GM12878 (cell line): Measurements from ENCODE around the gene SMARCE1. TPM values are rescaled to one million over a fixed set of nuclear protein-coding genes. Genes with fewer than 3 reads are reported as not detected.

Experiments used
- ATAC-seq: fragments of 200-7000 bp; cut with Tn5 transposase; 3 replicates; pipeline ENCODE4 v1.9.1; 2020; ENCODE audit warnings: mild to moderate bottlenecking, moderate library complexity
- BruUV-seq: library from RNA; stranded (reverse); fragments of 400-500 nt; replicated peaks from 2 replicates; lab custom pipeline; 2021; lab: Mats Ljungman, UMichigan
- CTCF ChIA-PET: fragments of 300-600 bp; sonication (Branson Sonifier 250); formaldehyde crosslinking; extraction: SDS; loops from one replicate; lab custom pipeline; 2021; ENCODE audit warnings: inconsistent platforms; lab: Yijun Ruan, JAX
- POLR2A ChIA-PET: fragments of 350-600 bp; formaldehyde crosslinking; extraction: SDS; loops from one replicate; lab custom pipeline; 2021; ENCODE audit warnings: inconsistent platforms; lab: Charles Lee
- RAD21 ChIA-PET: fragments of 300-600 bp; sonication (Branson Sonifier 250); formaldehyde crosslinking; loops from one replicate; lab custom pipeline; 2023; ENCODE audit warnings: antibody characterized with exemption; ENCODE audit not compliant: unreplicated experiment; lab: Charles Lee
- SMC1A ChIA-PET: fragments of 300-600 bp; sonication (Branson Sonifier 250); formaldehyde crosslinking; loops from one replicate; lab custom pipeline; 2023; ENCODE audit not compliant: unreplicated experiment, uncharacterized antibody; lab: Charles Lee
- DNase-seq: peaks from one replicate; pipeline ENCODE4 v3.0.0-alpha.2; 2011; ENCODE audit warnings: low read depth, low spot score
- FAIRE-seq: peaks from 3 replicates; lab custom pipeline; 2011; peaks lifted over from hg19 to GRCh38; lab: Jason Lieb, UNC
- H2AFZ ChIP-seq: 2 replicates; pipeline ENCODE4 v1.6.0; 2011; ENCODE audit warnings: low read depth, low read length, control low read depth; ENCODE audit not compliant: control insufficient read depth
- H3K27ac ChIP-seq: 2 replicates; pipeline ENCODE4 v1.5.1; 2011; ENCODE audit warnings: control low read depth; ENCODE audit not compliant: control insufficient read depth, insufficient read depth
- H3K27me3 ChIP-seq, 2 experiments: replicated peaks in 1 of 2; 2 replicates each; pipeline versions ENCODE4 v1.6.0 to v1.6.1; 2011; ENCODE audit warnings: low read length in 1 of 2; ENCODE audit not compliant: control insufficient read depth in 2 of 2, insufficient read depth in 2 of 2
- H3K36me3 ChIP-seq, 2 experiments: 2 replicates each; pipeline ENCODE4 v1.5.1; 2011; ENCODE audit warnings: low read length in 1 of 2; ENCODE audit not compliant: control insufficient read depth in 2 of 2, insufficient read depth in 2 of 2
- H3K4me1 ChIP-seq: 2 replicates; pipeline ENCODE4 v1.6.1; 2011; ENCODE audit warnings: mild to moderate bottlenecking, low read length, moderate library complexity, mixed read lengths; ENCODE audit not compliant: control insufficient read depth, insufficient read depth
- H3K4me2 ChIP-seq: 2 replicates; pipeline ENCODE4 v1.6.0; 2011; ENCODE audit warnings: control low read depth; ENCODE audit not compliant: control insufficient read depth, insufficient read depth
- H3K4me3 ChIP-seq: fragments of 200-600 bp; sonication (generic); 2 replicates; pipeline ENCODE4 v1.5.1; 2016
- H3K79me2 ChIP-seq: 2 replicates; pipeline ENCODE4 v1.6.0; 2011; ENCODE audit warnings: low read length; ENCODE audit not compliant: control insufficient read depth, insufficient read depth
- H3K9ac ChIP-seq: 2 replicates; pipeline ENCODE4 v1.8.0; 2011; ENCODE audit warnings: low read length, control low read depth, mixed read lengths; ENCODE audit not compliant: control insufficient read depth, insufficient read depth
- H3K9me3 ChIP-seq: replicated peaks from 3 replicates; pipeline ENCODE4 v1.5.1; 2011; ENCODE audit warnings: mild to moderate bottlenecking, low read length; ENCODE audit not compliant: control insufficient read depth, insufficient read depth
- H4K20me1 ChIP-seq: 2 replicates; pipeline ENCODE4 v1.6.0; 2011; ENCODE audit not compliant: control insufficient read depth, insufficient read depth
- E2F4 ChIP-seq: IDR thresholded peaks from 2 replicates; pipeline ENCODE4 v1.6.1; 2012; ENCODE audit warnings: low read depth, low read length, improper control_type of control experiment
- WGBS: methylation state at CpG from one replicate; pipeline ENCODE4 v1.1.6; 2016; ENCODE audit warnings: low lambda C conversion rate; ENCODE audit not compliant: insufficient replicate concordance, insufficient coverage; ENCODE audit errors: missing lambda C conversion rate; 5-methylcytosine and 5-hydroxymethylcytosine counted together
- in situ Hi-C: fragments of 300-500 bp; cut with MboI; formaldehyde crosslinking; loops from 9 replicates; pipeline ENCODE4 v1.14.3; 2018; ENCODE audit warnings: mixed read lengths
- intact Hi-C: fragments of 100-400 bp; cut with micrococcal nuclease; formaldehyde crosslinking; loops from one replicate; pipeline ENCODE4 v1.14.2; 2022; ENCODE audit not compliant: unreplicated experiment
- polyA plus RNA-seq, 11 experiments: library from polyadenylated mRNA; depleted of rRNA in 4 of 11; unstranded in 6 of 11; stranded (reverse) in 5 of 11; fragments of >200 nt; fragmentation: Nextera tagmentation in 4 of 11; fragmentation: Illumina TruSeq in 1 of 11; extraction: Ambion mirVana in 4 of 11; extraction: Trizol in 1 of 11; gene quantifications; 1 replicate in 1 of 11; 2 replicates in 10 of 11; pipeline versions ENCODE4 v1.2.1 to v1.2.3, GENCODE V29; 2011 to 2016; ENCODE audit warnings: inconsistent platforms in 2 of 11, missing spikeins in 2 of 11, low read depth in 1 of 11
- total RNA-seq, 4 experiments: library from RNA; depleted of rRNA in 3 of 4; stranded (reverse); fragments of >200 nt in 3 of 4; fragmentation: Illumina TruSeq in 1 of 4; extraction: Trizol in 1 of 4; gene quantifications; 2 replicates each; pipeline versions ENCODE4 v1.2.1 to v1.2.3, GENCODE V29; 2013 to 2021
- TF ChIP-seq, protein P1 (sequence below): fragments of 450-650 bp; IDR thresholded peaks from 2 replicates; pipeline ENCODE4 v1.6.1; 2016; ENCODE audit warnings: mild to moderate bottlenecking

Gene SMARCE1
- total and polyA plus RNA-seq, 10 of the 15 experiments (the other 5 are each of a cell fraction or from before 2014, with no cell fraction given) = 87.9 to 191 (median 132) TPM

GRCh38 chr17:40611840-40612474, 35.7 kb downstream of the SMARCE1 start:
- no peaks in the 10 kb centered on the region for H4K20me1 ChIP-seq
- POLR2A ChIA-PET = interaction anchor here (0.5 to 7.9 kb wide), 5 partner anchors 9 to 1969 kb away, joined by 3 to 117 read pairs (median 6); partner anchors contain the start of gene CCR7
- no peaks in the 10 kb centered on the region for H3K79me2 ChIP-seq
- CTCF ChIA-PET = interaction anchor here (0.6 to 11.9 kb wide), 4 partner anchors 8 to 169 kb away, joined by 3 to 193 read pairs (median 136); no protein-coding TSS in a partner anchor
- ATAC-seq (no peak), DNase-seq (no peak), FAIRE-seq (no peak)
- 70% methylated on average over 7 of the region's 7 CpGs for WGBS
- H3K4me1 ChIP-seq = peaks cover 30% of the 10 kb centered on the region
- no peaks in the 10 kb centered on the region for H3K9me3 ChIP-seq
- no peaks in the 10 kb centered on the region for H3K27me3 ChIP-seq
- no peak for TF ChIP-seq E2F4
- TF ChIP-seq, protein P1, sequence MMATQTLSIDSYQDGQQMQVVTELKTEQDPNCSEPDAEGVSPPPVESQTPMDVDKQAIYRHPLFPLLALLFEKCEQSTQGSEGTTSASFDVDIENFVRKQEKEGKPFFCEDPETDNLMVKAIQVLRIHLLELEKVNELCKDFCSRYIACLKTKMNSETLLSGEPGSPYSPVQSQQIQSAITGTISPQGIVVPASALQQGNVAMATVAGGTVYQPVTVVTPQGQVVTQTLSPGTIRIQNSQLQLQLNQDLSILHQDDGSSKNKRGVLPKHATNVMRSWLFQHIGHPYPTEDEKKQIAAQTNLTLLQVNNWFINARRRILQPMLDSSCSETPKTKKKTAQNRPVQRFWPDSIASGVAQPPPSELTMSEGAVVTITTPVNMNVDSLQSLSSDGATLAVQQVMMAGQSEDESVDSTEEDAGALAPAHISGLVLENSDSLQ = peak; percentile 47; the same call in 1 of the 2 replicates
- H3K27ac ChIP-seq = no peak overlapping the region
- no peak overlapping the region for H3K4me2 ChIP-seq
- RAD21 ChIA-PET = interaction anchor here (0.9 to 7.9 kb wide), 7 partner anchors 8 to 69 kb away, joined by 3 to 229 read pairs (median 4); partner anchors contain the start of gene CCR7
- intact Hi-C loops = no loop called here
- no peak overlapping the region for H2AFZ ChIP-seq
- SMC1A ChIA-PET = interaction anchor here (1.1 to 5.1 kb wide), 7 partner anchors 8 to 79 kb away, joined by 3 to 139 read pairs (median 3); no protein-coding TSS in a partner anchor
- no peaks in the 10 kb centered on the region for H3K36me3 ChIP-seq
- no TSS peak for BruUV-seq
- H3K4me3 ChIP-seq = no peak overlapping the region
- H3K9ac ChIP-seq = no peak overlapping the region
- in situ Hi-C loops = loop anchor here (10.0 kb wide), 1 partner anchor 1053 kb away; no protein-coding TSS in a partner anchor
